DMS114 treated with DMSO at 0.1 percent for 48 hours (cell line): Measurements from ENCODE around the gene CACNA1G.

Experiments
- DNase-seq: peaks from one replicate; lab custom pipeline; 2025; ENCODE audit not compliant: unreplicated experiment; lab: John Stamatoyannopoulos, UW

The CACNA1G gene

DNA sequence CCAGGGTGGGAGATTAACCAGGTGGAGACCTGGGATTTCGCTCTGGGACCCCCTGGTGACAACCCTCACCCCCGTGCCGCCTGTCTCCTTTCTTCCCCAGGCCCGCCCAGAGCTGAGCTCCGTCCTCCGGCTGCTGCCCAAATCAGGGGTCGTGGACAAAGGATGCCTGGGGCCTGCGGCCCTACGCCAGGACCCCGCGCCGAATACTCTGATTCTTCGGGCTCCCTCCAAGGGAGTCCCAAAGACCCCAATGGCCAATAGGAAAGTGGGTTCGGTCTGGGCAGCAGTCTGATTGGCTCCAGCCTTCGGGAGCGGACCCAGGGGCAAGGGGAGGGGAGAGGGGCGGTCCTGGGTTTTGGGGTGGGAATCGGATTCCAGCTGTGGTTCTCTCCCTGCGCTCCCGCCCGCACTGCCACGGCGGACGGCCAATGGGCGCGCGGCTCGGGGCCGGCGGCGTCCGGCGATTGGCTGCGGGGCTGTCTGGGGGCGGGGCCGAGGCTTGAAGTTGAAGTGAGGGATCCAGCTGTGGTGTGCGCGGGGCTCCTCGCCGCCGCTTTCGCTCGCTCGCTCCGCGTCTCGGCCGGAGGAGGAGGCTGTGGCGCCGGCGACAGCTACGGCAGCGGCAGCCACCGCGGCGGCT, at the start of gene CACNA1G:
TSS of gene CACNA1G (plus strand) at position 531 of the 640 bp plus-strand sequence. CDS start 745 bp downstream, outside the sequence.
- peak; percentile 78 for DNase-seq

DNA sequence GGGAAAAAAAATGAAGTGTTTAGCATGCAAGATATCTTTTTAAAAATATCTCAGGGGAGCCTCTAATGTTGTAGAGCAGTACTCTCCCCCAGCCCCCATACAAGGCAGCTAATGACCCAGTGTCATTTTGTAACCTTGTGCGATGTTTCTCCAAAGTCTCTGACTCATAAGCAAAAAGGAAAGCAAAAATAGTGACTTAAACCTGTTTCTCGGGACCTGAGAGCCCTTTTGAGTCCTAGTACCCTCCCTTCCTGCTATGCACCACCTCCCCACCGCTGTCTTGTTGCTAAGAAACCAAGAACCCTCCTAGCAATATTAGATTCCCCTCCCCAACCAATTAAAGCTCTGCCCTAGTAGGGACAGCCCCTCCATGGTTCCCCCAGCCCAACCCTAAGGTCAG, 49.5 kb upstream of the CACNA1G start:
- DNase-seq: no peak

DNA sequence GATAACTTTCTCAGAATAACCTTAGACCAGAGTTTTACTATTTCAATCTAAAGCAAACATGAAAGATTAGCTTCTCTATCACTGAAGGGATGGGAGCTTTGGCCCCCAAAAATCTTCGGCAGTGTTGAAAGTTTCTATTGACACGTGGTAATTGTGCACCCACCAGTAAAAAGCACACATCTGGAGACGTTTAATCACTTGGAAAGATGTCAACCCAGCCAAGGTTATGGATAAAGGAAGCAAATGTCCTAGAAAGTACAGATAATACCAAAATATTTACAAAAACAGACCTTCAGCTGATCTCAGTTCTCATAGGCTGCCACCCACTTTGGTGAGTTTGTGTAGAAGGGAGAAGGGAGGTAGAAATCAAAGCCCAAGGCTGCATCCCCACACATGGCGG, 47.0 kb upstream of the CACNA1G start:
- no peak for DNase-seq

- no peak for DNase-seq
Observed at GRCh38 chr17:50514388-50514787, 46.1 kb upstream of the CACNA1G start.

GRCh38 chr17:50514936-50515702, 45.4 kb upstream of the CACNA1G start:
- DNase-seq: no peak

DNA sequence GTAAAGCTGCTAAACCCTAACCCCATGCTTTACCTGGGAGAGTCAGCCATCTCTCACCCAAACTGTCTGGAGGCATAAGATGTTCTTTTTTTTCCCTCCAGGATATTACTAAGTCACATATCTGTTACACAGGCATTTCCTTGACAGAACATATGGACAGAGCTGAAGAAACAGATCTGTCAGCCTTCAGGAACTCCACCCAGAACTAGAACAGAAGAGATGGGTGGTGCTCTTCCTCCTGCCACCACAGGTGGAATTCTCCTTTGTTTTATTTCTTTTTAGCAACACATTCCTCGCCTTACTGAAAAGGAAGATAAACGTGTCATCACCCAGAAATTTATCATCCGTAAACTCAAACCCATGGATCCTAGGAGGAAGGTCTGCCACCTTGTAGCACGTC, 43.5 kb upstream of the CACNA1G start:
- DNase-seq: no peak

DNA sequence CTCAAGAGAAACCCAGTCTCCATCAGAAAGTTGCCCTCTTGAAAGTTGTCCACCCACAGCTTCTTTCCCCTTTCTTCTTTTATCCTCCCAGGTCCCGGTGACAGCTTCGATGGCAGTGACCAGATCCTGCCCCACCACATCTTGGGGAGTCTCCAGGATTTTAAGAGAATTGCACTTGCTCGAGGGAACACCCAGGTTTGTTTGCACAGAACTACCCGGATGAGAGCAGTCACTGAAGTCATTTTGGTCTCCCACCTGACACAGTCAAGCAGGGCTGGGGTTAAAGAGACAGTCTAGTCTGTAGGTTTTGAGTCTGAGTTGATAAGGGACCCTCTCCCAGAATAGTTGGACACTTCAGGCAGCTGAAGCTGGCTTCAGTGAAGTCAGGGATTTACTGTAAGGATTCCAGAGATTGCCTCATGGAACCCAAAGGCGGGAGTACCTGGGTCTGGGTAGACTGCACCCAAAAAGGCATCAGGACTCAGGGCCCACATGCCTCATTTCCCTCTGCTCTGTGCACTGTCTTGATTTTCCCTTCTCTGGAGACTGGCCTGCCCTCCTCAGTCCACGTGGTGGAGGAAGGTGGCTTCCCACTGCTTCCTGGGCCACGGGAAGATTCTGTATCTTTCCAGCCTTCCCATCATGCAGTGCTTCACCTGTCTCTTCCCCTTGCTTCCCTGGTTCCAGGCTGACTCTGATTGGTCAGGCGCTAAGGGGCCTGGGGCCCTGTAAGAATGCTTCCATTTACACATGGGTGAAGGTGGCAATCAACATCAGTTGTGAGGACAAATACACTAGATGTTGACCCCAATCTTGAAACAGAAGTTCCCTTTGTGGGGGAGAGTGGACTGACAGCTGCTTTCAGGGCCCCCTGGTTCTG, 42.8 kb upstream of the CACNA1G start:
- DNase-seq: no peak

DNA sequence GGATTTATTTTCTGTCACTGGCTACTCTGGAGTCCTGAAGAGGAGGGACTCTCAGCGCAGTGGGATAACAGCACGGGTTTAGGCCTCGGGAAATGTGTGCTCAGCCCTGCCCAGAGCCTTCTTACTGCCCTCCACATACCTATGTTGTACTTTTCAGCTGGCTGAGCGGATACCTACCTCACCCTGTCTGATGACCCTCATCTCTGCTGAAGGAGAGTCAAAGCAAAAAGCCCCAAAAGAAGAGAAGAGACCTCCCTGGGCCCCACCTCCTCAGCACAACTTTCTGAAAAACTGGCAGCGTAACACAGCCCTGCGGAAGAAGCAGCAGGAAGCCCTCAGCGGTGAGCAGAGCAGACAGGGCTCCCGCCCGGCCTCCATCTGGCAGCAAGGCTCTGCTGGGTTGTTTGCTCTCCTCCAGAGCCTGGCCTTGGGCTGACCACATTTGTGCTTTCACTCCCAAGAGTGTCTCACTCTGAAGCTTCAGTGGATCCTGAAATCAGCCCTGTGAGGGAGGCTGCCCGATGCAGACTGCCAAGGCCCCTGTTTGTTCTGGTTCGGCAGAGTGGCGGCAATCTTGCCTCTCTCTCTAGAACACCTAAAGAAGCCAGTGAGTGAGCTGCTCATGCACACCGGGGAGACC, 42.0 kb upstream of the CACNA1G start:
- DNase-seq: no peak

GRCh38 chr17:50519141-50519834, 41.2 kb upstream of the CACNA1G start:
- no peak for DNase-seq

- no peak for DNase-seq
Observed at GRCh38 chr17:50520483-50520882, 40.0 kb upstream of the CACNA1G start.

GRCh38 chr17:50521514-50521913, 39.0 kb upstream of the CACNA1G start:
- DNase-seq: no peak

DNA sequence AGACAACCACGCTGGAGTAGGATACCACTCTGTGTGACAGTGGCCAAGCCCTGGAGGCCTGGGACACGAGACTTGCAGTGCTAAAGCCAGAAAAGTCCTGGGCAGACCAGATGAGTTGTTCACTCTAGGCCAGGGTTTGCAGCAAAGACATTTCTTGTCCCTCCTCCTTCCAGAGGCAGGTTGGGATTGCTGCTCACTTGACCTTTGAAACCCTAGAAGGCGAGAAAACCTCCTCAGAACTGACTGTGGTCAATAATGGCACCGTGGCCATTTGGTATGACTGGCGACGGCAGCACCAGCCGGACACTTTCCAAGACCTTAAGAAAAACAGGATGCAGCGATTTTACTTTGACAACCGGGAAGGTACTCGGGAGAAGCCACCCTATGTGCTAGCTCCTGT, 37.7 kb upstream of the CACNA1G start:
- DNase-seq: no peak

DNA sequence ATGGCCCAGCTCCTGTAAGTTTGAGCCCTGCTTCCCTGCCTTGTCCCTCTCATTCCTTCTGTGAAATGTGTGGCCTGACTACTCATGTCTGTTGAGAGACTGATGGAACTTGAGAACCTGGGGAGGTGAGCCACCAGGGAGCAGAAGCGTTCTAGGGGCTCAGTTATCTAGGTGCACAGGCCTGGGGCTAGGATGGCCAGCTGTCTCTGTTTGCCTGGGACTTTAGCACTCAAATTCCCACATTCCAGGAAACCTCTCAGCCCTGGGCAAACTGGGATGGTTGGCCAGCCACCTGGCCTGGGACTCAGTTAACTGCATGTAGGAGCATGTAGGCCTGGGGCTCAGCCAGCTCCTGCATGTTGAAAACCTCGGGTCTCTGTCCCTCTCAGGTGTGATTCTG, 37.3 kb upstream of the CACNA1G start:
- DNase-seq: no peak

GRCh38 chr17:50524838-50525237, 35.7 kb upstream of the CACNA1G start:
- no peak for DNase-seq

- DNase-seq: no peak
Observed at GRCh38 chr17:50527155-50527762, 33.3 kb upstream of the CACNA1G start.

DNA sequence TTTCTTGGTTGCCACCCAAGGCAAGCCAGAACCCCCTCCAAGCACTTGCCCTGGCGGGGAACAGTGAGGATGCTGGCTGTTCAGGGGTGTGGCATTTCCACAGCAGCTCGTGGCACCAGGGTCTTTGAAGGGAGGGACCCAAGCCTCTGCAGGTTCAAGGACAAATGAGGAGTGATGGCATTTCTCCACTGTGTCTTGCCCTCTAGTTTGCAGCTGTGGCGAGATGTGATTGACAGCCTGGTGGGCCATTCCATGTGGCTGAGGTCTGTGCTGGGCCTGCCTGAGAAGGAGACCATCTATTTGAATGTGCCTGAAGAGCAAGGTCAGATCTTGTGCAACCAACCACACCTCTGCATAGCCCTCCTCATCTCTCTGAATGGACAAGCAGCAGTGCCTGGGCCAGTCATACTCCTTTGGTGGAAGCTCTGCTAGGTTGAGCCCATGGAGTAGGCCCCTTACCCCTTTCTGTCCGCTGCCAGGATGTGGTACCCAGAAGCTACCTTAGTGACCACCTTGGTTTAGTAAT, 32.5 kb upstream of the CACNA1G start:
- no peak for DNase-seq

GRCh38 chr17:50529849-50530248, 30.7 kb upstream of the CACNA1G start:
- DNase-seq: no peak

DNA sequence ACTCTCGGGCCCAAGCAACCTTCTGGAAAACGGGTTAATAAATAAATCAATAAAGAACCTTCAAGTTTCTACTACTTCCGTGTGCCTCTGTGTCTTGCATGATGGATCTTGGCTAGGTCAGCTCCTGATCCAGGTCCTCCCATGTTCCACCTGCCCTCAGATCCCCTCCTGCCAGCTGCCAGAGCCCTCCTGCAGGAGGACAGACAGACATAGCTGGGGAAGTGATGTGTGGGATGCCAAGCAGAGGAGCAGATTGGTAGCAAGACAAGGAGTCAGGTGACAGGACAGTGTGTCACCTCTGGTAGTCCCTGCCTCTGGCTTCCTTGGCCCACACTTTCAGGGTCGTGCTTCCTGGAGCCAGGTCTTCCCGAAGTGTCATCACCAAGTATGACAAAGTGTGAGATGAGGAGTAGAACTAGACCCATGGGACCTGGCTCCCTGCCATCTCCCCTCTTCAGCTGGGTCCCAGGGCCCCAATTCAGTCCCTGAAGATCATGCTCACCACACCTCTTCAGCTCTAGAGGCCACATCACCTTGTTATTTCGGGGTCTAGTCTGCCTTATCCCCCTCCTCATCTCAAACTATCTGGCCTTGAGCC, 29.0 kb upstream of the CACNA1G start:
- DNase-seq: no peak

DNA sequence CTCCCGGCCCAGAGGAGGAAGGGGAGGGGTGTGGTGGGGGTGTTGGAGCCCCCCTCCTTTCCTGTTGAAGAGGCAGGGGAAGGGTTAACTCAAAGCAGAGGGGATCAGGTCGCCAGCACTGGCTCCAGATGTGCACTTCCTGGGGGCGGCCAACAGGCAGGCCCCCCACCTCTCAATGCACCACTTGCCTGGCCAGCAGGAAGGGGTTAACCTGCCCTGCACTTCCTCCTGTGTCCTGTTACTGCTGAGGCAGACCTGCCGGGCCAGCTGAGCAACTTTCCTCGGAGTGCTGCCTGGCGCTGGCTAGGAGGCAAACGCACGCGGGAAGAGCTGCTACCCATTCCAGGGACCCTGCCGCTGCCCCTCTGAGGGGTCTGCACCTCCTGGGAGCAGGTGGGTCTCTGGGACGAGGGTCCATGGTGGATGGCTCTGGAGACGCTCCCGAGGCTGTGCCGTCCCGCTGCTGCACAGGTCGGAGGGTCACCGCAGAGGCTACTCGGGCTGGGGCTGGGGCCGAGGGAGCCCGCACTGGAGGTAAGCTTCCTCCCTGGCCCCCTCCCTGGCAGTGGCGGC, 28.0 kb upstream of the CACNA1G start, which contains the start of gene EPN3:
TSS of gene EPN3 (plus strand) at position 284 of the 573 bp plus-strand sequence. CDS start 3,822 bp downstream, outside the sequence.
- DNase-seq: no peak
